Keratinocyte (primary cell): ENCODE measurements around the gene STYXL1.

Experiments used
- CTCF ChIP-seq, 3 experiments: IDR thresholded peaks in 1 of 3; conservative IDR thresholded peaks in 1 of 3; optimal IDR thresholded peaks in 1 of 3; 2 replicates in 2 of 3; 3 replicates in 1 of 3; pipeline versions ENCODE3 to v1.5.1; 2011; ENCODE audit warnings: low read length in 3 of 3, mild to moderate bottlenecking in 3 of 3, moderate library complexity in 2 of 3, control low read depth in 1 of 3, inconsistent platforms in 1 of 3; ENCODE audit not compliant: insufficient read depth in 2 of 3; ENCODE audit errors: extremely low read depth in 1 of 3
- EZH2 ChIP-seq: IDR thresholded peaks from one replicate; pipeline ENCODE4 v1.6.1; 2012; ENCODE audit warnings: inconsistent platforms, mild to moderate bottlenecking, low read length, moderate library complexity

GRCh38 chr7:75971309-75971960 lies 76.4 kb downstream of the STYXL1 start:
- no peak for TF ChIP-seq CTCF (optimal IDR thresholded peaks at IDR 0.05 in 1 of 3, IDR thresholded peaks at IDR 0.05 in 1 of 3, conservative IDR thresholded peaks at IDR 0.05 in 1 of 3; ENCODE audit: extremely low read depth in 1 of 3, insufficient read depth in 2 of 3, low read length in 3 of 3)
- no peak for TF ChIP-seq EZH2
